Osteoblast (primary cell): ENCODE results near the gene C5orf63. TPM values are rescaled to one million over a fixed set of nuclear protein-coding genes. Genes with fewer than 3 reads are reported as not detected.

Experiments used
- DNase-seq: peaks from one replicate; pipeline ENCODE4 v3.0.0; 2011; ENCODE audit warnings: low spot score, mixed read lengths; ENCODE audit not compliant: insufficient read length; ENCODE audit errors: missing footprints
- H2AFZ ChIP-seq: 2 replicates; pipeline ENCODE4 v1.6.0; 2011; ENCODE audit warnings: mild to moderate bottlenecking, low read length
- H3K27ac ChIP-seq: 2 replicates; pipeline ENCODE4 v1.5.1; 2011; ENCODE audit warnings: mild to moderate bottlenecking, low read depth, low read length, moderate library complexity
- H3K27me3 ChIP-seq: 2 replicates; pipeline ENCODE4 v1.6.0; 2012; ENCODE audit warnings: mild to moderate bottlenecking, control low read depth, inconsistent platforms, low read length, moderate library complexity; ENCODE audit not compliant: insufficient read depth
- H3K36me3 ChIP-seq: 2 replicates; pipeline ENCODE4 v1.5.1; 2011; ENCODE audit warnings: mild to moderate bottlenecking, low read length, control low read depth, moderate library complexity; ENCODE audit not compliant: insufficient read depth
- H3K4me1 ChIP-seq: 2 replicates; pipeline ENCODE4 v1.5.1; 2011; ENCODE audit warnings: mild to moderate bottlenecking, low read length, control low read depth, moderate library complexity; ENCODE audit not compliant: insufficient read depth
- H3K4me2 ChIP-seq: 2 replicates; pipeline ENCODE4 v1.6.0; 2011; ENCODE audit warnings: mild to moderate bottlenecking, low read length; ENCODE audit not compliant: insufficient read depth
- H3K4me3 ChIP-seq: fragments of 200-600 bp; sonication (generic); 3 replicates; pipeline ENCODE4 v1.5.1; 2012; ENCODE audit warnings: mild to moderate bottlenecking, low read length, inconsistent platforms; ENCODE audit not compliant: insufficient read depth
- H3K79me2 ChIP-seq: 2 replicates; pipeline ENCODE4 v1.6.0; 2012; ENCODE audit warnings: mild to moderate bottlenecking, low read length, control low read depth, inconsistent platforms; ENCODE audit not compliant: insufficient read depth
- H3K9me3 ChIP-seq: 2 replicates; pipeline ENCODE4 v1.5.1; 2011; ENCODE audit warnings: low read depth, low read length, control low read depth
- H4K20me1 ChIP-seq: 2 replicates; pipeline ENCODE4 v1.6.0; 2012; ENCODE audit warnings: mild to moderate bottlenecking, low read length, control low read depth; ENCODE audit not compliant: insufficient read depth
- total RNA-seq: library from RNA; depleted of rRNA; stranded (reverse); fragments of >200 nt; gene quantifications from 2 replicates; pipeline ENCODE4 v1.2.3, GENCODE V29; 2012
- TF ChIP-seq, protein P1 (sequence below): IDR thresholded peaks from 2 replicates; pipeline ENCODE4 v1.5.1; 2011; ENCODE audit warnings: mild to moderate bottlenecking, low read depth, low read length, moderate library complexity; ENCODE audit errors: extremely low read depth

The C5orf63 gene
- total RNA-seq, 1 donor, result 2.2 TPM

- Histone ChIP-seq H3K9me3 (no peaks in the 10 kb centered on the region), H3K4me3 (no peak overlapping the region), H3K4me1 (peaks cover 14% of the 10 kb centered on the region), H3K4me2 (no peak overlapping the region), H3K36me3 (no peaks in the 10 kb centered on the region), H3K27me3 (no peaks in the 10 kb centered on the region), H2AFZ (no peak overlapping the region), H3K27ac (no peak overlapping the region), H4K20me1 (no peaks in the 10 kb centered on the region), H3K79me2 (no peaks in the 10 kb centered on the region)
- DNase-seq, result peak; percentile 8
- TF ChIP-seq, protein P1, sequence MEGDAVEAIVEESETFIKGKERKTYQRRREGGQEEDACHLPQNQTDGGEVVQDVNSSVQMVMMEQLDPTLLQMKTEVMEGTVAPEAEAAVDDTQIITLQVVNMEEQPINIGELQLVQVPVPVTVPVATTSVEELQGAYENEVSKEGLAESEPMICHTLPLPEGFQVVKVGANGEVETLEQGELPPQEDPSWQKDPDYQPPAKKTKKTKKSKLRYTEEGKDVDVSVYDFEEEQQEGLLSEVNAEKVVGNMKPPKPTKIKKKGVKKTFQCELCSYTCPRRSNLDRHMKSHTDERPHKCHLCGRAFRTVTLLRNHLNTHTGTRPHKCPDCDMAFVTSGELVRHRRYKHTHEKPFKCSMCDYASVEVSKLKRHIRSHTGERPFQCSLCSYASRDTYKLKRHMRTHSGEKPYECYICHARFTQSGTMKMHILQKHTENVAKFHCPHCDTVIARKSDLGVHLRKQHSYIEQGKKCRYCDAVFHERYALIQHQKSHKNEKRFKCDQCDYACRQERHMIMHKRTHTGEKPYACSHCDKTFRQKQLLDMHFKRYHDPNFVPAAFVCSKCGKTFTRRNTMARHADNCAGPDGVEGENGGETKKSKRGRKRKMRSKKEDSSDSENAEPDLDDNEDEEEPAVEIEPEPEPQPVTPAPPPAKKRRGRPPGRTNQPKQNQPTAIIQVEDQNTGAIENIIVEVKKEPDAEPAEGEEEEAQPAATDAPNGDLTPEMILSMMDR, result no peak
These were observed 34.8 kb downstream of the C5orf63 start for GRCh38 chr5:127038550-127038949.

DNA sequence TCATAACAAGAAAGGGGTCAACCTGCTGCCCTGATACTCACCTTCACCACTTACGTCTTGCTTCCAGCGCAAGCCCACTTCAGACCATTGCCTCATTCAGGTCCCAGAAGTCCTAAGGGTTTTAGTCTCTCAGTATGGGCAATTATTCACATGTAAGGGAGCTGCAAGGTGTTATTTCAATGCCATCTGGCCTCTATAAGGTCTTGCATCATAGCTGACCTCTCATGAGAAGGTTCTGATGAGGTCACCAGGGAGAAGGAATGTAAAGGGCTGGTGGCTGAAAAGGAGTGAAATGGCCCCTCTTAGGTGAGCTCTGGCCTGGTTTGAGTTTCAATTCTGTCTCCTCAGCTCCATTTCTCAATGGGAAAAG is 41.5 kb downstream of the C5orf63 start:
- Histone ChIP-seq H3K79me2 (peaks cover 13% of the 10 kb centered on the region), H4K20me1 (no peaks in the 10 kb centered on the region), H3K27me3 (no peaks in the 10 kb centered on the region), H3K9me3 (no peaks in the 10 kb centered on the region), H3K27ac (no peak overlapping the region), H3K36me3 (no peaks in the 10 kb centered on the region), H3K4me2 (no peak overlapping the region), H3K4me3 (no peak overlapping the region), H3K4me1 (peaks cover 14% of the 10 kb centered on the region), H2AFZ (no peak overlapping the region)
- DNase-seq, result no peak
- TF ChIP-seq, protein P1, result no peak

GRCh38 chr5:127031147-127031862 is 42.0 kb downstream of the C5orf63 start:
- TF ChIP-seq, protein P1, result no peak
- no peak for DNase-seq
- peak overlapping the region; percentile 39 for H3K27ac ChIP-seq

DNA sequence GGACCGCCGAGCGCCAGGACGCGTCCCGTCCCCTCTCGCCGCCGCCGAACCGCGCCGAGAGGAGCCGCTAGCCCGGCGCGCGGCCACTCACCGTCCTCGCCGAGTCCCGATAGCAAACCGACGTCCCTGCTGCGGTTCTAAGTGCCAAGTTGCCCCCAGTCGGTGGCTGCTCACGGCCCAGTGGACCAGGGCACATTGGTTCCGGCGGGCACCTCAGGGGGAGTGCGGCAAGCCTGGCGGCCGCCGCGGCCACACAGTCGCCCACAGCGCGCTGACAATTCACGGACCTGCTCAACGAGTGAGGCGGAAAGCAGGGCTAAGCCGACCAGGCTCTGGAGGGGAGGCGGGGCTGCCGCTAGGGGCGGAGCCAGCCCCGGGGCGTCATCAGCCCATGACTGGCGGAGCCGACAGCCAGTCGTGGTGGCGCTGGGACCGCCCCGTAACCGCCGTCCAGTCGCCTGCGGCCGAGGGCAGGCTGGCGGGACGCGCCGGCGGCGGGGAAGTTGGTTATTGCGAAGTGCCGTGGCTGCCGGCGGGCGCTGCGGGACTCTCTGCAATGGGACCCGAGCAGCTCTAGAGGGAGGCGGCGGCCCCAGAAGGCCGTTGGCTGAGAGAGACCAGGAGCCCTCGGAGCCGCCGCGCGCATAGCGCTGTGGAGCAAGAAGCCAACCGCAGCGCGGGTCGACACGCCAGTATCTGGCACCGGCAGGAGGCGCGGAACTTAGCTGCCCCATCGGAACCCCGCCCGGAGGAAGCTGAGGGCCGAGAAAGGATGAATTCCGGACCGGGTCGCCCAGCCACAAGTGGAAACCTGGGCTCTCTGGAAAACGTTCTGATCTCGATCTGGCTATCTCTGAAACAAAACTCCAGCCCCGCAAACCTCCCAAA is 42.8 kb downstream of the C5orf63 start, which contains the start of gene MARCHF3:
MARCHF3 (minus strand) TSS at position 300 of the 888 bp plus-strand sequence. CDS start 112,387 bp downstream, outside the sequence.
- H3K4me2 ChIP-seq, result peak within 1 kb of the TSS; percentile 89
- no peaks in the 10 kb centered on the region for H4K20me1 ChIP-seq
- peaks cover 20% of the 10 kb centered on the region for H3K79me2 ChIP-seq
- H2AFZ ChIP-seq, result peak within 1 kb of the TSS; percentile 90
- H3K4me1 ChIP-seq, result peaks cover 23% of the 10 kb centered on the region
- H3K9me3 ChIP-seq, result no peaks in the 10 kb centered on the region
- H3K27me3 ChIP-seq, result no peaks in the 10 kb centered on the region
- H3K4me3 ChIP-seq, result peak within 1 kb of the TSS; percentile 89
- peak within 1 kb of the TSS; percentile 68 for H3K27ac ChIP-seq
- H3K36me3 ChIP-seq, result no peaks in the 10 kb centered on the region
- TF ChIP-seq, protein P1, result no peak
- peak; percentile 98 for DNase-seq

More at GRCh38 chr5:127031147-127031862, 42.0 kb downstream of the C5orf63 start:
- H3K4me1 ChIP-seq, result peaks cover 17% of the 10 kb centered on the region
- no peaks in the 10 kb centered on the region for H3K9me3 ChIP-seq
- no peaks in the 10 kb centered on the region for H3K27me3 ChIP-seq
- no peaks in the 10 kb centered on the region for H3K36me3 ChIP-seq
- H4K20me1 ChIP-seq, result no peaks in the 10 kb centered on the region
- H2AFZ ChIP-seq, result peak overlapping the region; percentile 87
- H3K4me3 ChIP-seq, result peak overlapping the region; percentile 89
- H3K79me2 ChIP-seq, result peaks cover 17% of the 10 kb centered on the region
- peak overlapping the region; percentile 89 for H3K4me2 ChIP-seq
